Amygdala (tissue), 56 donors: ENCODE data around the gene SCAANT1.

Source experiments
- DNase-seq, 56 donors: peaks; one replicate each; lab custom pipeline; 2025; lab: John Stamatoyannopoulos, UW

SCAANT1 gene

DNA sequence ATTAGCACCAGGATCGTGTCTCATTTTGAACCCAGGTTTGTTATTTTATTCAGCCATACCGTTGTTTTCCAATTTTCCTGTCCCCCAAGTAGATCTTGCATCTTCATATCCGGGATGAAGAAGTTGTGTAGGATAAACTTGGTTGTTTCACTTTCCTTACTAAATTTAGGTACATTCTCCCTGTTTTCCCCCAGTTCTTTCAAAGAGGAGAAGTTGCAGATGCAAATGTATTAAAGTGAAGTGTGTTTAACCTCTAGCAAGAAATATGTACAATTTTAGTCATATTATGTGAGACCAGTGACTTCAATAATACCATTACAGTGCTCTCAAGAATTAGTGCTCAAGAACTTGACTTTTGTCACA is 47.2 kb downstream of the SCAANT1 start:
- no peak for DNase-seq

DNA sequence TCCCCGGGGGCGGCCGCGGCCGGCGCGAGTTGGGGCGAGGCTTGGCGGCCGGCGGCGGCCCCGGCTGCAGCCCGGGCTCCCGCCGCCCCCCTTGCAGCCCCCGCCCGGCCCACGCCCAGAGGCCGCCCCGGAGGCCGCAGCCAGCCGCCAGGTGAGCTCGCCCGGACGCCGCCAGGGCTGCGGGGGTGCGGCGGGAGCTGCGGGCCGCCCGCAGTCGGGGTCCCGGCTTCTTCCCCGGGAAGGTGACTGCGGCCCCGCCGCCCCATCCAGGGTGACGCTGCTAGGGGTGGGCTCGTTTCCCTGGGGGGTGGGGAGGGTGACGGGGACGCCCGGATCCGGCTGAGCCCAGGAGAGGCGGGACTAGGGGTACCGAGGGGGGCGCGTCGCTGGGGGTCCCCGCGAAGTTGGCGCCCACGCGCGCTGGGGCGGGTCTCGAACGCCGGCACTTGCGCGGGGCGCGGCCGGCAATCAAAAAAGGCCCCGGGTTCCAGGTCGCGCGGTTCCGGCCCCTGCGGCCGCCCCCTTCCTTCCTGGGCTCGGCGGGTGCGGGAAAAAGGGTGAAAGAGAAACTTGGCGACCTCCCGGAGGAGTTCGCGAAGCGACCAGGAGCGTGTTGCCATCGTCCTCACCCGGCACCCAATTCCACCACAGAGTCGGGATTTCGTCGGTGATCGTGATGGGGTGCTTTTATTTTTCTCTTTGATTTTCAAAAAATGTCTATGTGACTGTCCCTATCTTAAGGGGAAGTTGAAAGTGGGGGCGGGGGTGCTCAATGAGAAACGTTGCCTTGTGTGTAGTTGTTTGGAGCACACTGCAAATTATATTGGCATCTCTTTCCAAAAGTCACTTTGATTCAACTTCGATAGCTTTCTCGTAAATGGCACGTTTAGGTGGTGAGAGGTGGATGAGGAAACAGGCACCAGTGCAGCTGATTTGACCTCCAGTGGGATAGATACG is 47.9 kb downstream of the SCAANT1 start:
- DNase-seq: peak in 31 of 56 donors; percentile 3 to 56 (median 29)

DNA sequence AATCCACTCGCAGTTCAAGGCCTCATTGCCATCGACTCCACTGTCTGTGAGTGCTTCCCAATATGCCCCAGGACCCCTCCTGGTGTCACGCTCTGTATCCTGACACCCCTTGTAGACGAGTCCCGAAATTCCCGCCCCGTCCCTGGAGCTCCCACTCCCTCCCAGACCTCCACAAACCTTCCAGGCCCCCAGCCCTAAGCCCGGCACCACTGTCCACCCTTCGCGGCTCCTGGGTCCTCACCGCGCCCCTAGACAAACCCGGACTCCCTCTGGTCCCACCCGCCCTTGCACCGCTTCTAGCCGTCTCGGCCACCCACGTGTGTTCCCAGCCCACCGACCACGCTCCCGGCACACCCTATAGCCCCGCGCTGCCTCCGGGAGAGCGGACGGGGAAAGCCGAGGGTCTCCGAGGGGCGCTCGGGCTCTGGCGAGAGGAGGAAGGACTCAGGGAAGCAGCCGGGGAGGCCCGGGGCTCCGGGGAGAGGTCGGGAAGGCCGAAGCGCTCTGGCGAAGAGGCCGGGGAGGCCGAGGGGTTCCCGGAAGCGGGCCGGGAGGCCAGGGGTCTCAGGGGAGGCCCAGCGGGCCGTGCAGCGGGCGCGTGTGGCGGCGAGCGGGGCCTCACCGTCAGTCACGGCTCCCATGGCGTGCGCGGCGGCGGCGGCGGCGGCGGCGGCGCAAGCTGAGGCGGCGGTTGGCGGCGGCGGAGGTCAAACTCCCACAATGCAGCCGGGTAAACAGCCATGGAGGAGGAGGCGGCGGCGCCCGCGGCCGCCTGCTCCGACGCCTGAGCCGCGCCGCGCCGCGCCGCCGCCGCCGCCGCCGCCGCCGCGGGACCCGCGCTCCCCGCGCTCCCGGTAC is 48.8 kb downstream of the SCAANT1 start, which contains the start of the genes ATXN7 and THOC7:
ATXN7 (plus strand) TSS at position 718 of the 858 bp plus-strand sequence. CDS start 48,732 bp downstream, outside the sequence.
THOC7 (minus strand) TSS at position 656 of the 858 bp plus-strand sequence; CDS start at position 641, 15 bp downstream.
- peak in 47 of 56 donors; percentile 4 to 71 (median 43) for DNase-seq

DNA sequence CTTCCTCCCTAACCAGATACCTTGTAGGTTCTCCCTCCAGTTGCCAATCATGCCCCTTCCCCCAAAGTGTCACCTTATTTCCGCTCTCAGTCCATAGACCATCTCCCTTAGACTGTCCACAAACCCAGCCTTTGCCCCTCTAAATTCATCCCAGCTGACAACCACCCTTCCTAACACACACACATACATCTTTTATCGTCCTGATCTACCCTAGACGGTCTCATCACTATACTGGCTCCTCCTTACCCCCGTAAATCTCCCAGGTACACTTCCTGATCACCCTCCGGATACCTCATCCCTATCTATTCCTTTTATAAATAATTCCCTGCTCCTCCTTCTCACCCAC is 49.4 kb downstream of the SCAANT1 start:
- no peak for DNase-seq
